ENCODE data around the gene PITX3.

PITX3 gene

DNA sequence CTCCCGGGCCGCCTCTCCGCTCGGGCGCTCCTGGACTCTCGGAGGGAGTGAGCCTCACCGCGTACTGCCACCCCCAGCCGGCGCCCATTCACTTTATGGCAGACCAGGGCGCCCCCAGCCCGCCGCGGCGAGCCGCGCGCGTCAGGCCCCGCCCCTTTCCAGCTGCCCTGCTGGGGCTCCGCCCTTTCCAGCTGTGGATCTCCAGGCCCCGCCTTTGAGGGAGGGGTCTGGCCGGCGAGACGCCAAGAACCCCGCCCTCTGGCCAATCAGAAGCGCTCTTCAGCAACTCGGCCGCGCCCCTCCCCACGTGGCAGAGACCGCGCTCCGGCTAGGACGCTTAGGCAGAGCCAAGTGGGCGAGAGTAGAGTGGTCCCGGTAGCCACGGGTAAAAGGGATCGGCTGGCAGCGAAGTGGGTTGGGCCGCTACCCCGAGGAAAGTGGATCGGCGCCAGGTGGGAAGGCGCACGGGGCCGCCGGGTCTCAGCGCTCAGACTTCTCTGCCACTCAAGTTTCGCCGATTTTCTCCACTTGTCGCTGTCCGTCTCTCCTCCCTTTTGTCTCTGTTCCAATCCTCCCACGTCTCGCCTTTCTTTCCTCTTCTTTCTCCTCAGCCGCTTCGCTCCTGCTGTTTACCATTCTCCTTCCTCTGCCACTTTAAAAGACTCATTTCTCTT is at the start of gene PITX3:
PITX3 (minus strand) TSS at position 69 of the 674 bp plus-strand sequence. CDS start 9,432 bp downstream, outside the sequence.
- peak; percentile 36 to 77 for DNase-seq

DNA sequence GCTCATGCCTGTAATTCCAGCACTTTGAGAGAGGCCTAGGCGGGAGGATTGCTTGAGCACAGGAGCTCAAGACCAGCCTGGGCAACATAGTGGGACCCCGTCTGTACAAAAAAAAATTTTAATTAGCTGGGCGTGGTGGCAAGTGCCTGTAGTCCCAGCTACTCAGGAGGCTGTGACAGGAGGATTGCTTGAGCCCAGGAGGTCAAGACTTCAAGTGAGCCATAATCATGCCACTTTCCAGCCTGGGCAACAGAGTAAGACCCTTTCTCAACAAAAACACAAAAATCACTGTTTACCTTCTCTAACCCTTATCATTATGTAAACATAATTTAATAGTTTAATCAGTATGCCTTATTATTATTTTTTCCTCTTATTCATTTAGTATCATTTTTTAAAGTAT is 48.5 kb upstream of the PITX3 start:
- no peak for DNase-seq

- DNase-seq, result no peak
Observed at GRCh38 chr10:102289356-102289755, 48.0 kb upstream of the PITX3 start.

- DNase-seq, result no peak
Observed at GRCh38 chr10:102287991-102288390, 46.7 kb upstream of the PITX3 start.

- no peak for DNase-seq
Observed at GRCh38 chr10:102287538-102287937, 46.2 kb upstream of the PITX3 start.

DNA sequence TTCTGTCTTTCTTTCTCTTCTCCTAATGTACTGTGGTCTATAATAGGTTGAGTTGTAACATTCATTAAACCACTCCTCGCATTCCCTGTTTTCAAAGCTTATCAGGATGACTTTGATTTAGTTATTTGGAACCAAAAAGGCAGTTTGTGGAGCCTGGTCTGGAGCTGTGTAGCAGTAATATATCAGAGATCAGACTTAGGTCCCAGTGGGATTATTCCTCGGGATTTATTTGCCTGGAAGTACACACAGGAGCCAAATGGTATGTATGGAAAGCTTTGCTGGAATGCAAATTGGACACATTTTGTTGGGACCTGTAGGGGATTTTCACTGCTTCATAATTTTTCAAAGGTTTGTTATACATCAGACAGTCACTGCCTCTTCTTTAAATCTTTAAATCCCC is 44.9 kb upstream of the PITX3 start:
- DNase-seq, result no peak

GRCh38 chr10:102285133-102285532 is 43.8 kb upstream of the PITX3 start:
- no peak for DNase-seq

DNA sequence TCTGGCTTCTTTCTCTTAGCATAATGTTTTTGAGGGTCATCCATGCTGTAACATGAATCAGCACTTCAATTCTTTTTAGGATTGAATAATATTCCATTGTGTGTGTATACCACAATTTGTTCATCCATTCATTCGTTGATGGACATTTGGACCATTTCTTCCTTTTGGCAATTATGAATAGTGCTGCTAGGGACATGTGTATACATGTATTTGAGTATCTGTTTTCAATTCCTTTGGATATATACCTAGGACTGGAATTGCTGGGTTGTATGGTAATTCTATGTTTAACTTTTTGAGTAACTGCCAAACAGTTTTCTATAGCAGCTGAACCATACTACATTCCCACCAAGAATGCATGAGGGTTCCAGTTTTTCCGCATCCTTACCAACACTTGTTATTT is 43.2 kb upstream of the PITX3 start:
- no peak for DNase-seq

GRCh38 chr10:102283890-102284289 is 42.6 kb upstream of the PITX3 start:
- DNase-seq, result no peak

DNA sequence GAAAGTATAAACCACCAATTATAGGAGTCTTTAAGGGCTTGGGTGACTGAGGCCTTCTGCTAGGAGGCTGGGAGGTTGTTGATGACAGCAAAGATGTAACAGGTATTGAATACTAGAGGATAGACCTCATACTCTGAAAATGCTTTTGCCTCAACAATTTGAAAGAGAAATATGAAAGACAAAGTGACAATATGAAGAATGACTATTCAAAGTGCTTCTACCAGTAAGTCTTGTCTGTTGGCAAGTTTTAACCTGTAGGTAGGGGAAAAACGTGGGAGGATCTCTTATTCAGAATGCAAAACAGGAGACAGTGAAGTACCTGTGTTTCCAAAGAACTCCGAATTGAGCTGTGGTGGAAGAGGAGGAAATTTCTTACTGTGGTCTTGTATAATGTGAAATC is 42.2 kb upstream of the PITX3 start:
- DNase-seq, result no peak

GRCh38 chr10:102281102-102281487 is 39.8 kb upstream of the PITX3 start:
- DNase-seq, result no peak

- no peak for DNase-seq
Observed at GRCh38 chr10:102280397-102281101, 39.2 kb upstream of the PITX3 start.

DNA sequence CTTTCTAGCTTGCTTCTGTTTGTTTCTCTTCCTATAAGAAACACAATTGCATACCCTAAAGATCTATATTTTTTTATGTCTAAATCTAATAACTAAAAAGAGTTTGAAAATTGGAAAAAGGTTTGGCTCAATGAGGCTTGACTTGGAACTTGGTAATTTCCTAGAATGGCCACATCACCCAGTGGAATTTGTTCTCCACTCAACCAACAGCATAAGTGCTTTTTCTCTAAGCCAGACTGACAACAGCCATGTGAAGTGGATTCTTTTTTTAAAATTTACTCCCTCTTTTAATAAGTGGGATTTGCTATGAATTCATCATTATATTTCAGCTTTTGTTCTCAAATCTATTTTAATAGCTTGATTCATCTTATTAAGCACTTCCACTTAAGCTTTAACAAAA is 37.8 kb upstream of the PITX3 start:
- no peak for DNase-seq

- no peak for DNase-seq
Observed at GRCh38 chr10:102275343-102275742, 34.0 kb upstream of the PITX3 start.

- no peak for DNase-seq
Observed at GRCh38 chr10:102274062-102274461, 32.8 kb upstream of the PITX3 start.

DNA sequence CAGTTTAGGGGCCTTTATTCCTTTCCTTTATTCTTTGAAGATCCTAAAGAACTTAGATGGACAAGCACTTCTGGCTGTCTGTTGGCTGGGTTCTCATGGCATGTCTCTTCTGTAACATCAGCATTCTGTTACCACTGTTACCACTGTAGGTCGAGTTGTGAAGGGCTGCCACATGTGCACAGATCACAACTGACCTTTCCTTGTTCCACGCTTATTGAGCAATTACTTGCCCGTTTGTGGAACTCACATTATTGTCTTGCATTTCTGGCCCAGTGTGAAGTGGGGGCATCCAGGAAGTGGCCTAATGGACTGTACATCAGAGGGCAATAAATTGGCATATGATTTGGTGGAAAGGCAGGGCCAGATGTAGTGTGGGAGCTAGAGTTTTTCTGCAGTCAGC is 27.7 kb upstream of the PITX3 start:
- DNase-seq, result no peak

DNA sequence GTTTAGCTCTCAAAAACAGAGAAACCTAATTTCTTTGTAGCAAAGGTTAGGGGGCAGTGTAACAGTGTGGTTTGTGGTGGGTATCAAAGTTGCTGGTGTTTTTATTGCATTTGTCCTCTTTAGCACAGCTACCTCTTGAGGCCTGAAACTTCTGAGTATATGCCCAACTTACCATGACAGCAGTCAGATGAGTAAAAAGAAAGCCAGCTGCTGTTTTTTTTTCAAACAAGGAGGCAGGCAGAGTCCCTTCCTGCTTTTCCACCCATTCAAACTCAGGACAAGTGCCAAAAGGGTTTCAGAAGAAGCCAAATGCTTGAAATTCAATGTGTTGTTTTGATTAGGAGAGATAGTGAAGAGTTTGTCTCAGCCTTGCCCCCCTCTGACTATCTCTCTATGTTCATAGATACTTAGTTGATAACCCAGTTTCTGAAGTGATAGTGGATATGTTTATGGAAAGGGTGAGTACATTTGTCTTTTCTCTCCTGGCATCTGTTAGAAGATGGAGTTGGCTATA is 27.1 kb upstream of the PITX3 start:
- no peak for DNase-seq

DNA sequence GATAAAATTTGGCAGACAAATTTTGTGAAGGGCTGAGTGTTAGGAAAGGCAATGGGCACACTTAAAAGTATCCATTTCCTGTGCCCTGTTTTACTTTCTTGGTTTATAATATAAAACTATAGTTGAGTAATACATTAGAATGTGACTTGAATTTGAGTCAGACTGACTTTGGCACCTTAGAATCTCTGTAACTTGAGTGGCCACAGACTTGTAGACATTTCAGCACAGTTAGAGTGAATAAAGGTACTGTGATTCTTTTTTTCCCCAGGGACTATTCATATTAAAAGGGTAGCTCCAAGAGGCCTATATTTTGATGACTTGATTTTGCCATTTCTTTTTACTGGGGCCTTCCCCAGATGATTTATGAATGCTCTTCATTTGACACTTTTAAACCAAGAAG is 26.4 kb upstream of the PITX3 start:
- no peak for DNase-seq

- DNase-seq, result no peak
Observed at GRCh38 chr10:102266670-102267069, 25.4 kb upstream of the PITX3 start.

GRCh38 chr10:102264371-102264770 is 23.1 kb upstream of the PITX3 start:
- no peak for DNase-seq

DNA sequence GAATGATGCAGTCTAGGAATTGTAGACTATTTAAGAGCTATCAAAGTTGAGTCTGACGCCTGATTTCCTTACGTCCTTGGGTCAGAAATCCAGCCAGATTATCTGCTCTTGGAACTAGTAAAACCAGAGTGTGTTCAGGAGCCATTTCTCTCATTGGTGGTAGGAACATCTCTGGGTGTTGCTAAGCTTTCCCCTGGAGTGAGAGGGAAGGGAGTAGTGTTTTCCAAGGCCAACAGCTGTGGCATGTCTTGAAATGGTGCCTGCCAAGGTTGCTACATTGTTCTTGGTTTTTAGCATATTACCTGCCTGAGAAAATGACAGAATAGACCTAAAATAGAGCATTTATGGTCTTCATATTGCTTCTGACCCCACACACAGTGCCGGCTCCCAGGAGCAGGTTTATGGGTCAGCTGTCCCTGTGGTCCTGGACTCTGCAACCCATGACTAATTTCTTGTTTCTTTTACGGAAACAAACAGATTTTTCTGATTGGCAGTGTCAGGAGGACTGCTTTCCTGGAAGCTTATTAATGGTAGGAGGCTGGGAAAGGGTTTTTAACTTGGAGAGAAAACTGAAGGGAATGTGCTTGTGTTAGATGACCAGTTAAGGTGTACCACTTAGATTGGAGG is 21.5 kb upstream of the PITX3 start:
- no peak for DNase-seq

DNA sequence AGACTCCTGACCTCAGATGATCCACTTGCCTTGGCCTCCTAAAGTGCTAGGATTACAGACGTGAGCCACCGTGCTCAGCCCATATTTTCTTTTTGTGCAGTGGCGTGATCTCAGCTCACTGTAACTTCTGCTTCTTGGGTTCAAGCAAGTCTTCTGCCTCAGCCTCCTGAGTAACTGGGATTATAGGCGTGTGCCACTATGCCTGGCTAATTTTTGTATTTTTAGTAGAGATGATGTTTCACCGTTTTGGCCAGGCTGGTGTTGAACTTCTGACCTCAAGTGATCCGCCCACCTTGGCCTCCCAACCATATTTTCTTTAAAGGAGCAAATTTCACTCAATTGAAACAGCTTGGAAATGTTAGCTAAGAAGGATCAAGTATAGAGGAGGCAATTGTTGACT is 20.5 kb upstream of the PITX3 start:
- no peak for DNase-seq

GRCh38 chr10:102261196-102261595 is 19.9 kb upstream of the PITX3 start:
- no peak for DNase-seq

DNA sequence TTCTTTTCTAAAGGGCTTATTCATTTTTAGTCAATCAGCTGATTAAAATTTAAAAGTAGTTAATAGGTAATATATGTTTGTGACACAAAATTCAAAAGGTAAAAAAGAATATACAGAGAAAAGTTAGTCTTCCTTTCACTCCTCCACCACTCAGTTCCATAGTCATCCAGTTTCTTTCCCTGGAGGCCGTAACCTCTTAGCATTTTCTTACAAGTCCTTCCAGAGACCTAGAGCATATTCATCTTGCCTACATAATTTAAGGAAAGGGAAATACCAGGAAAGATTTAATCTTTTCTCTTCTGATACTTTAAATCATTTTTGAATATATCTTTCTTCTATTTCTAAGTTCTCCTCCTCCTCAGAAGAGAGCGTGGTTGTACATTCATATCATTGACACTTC is 14.1 kb upstream of the PITX3 start:
- no peak for DNase-seq

All from NCI-H187 (cell line).